Measurements from ENCODE around the gene MT1F.

DNA sequence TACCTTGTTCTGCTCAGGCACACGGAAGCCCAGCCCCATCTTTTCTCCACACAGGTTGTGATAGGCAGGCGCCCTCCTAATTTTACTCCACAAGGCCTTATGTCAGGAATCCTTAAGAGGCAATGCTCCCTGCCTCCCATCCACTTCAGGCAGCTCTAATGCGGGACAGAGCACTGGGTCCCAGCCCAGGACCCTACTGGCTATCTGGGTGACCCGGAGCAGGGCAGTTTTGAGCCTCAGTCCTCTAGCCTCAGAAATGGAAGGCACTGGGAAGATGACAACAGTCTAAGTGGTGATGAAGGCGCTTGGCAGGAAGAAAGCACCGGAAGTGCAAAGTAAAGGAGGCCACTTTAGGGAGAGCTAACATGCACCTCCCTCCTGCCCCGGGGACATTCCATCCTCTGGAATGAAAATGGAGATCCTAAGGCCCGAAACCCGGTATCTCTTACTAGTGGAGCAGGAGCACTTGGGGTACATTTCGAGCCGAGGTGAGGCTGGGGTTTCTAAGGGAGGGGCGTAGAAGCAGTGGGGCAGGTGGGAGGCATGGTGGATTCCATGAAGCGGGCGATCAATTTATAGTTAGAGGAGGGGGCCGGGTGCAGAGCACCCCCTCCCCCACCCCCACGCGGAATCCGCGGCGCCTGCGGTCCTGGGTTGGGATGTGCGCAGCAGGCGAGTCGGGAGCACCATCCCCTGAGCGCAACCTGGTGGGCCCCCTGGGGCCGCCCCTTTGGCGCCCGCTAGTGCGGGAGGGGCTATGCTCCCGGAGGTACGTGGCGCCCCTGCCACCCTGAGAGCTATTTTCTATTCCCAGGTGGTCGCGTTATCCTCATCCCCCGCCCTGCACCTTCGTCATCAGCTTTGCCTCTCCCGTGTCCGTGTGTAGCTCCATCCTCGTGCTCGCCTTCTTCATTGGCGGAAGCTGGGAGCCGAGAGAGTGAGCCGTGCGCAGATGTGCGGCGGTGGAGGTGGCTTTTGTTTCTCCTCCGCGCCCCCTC, 4.9 kb downstream of the MT1F start:
- TF ChIP-seq, protein P1, sequence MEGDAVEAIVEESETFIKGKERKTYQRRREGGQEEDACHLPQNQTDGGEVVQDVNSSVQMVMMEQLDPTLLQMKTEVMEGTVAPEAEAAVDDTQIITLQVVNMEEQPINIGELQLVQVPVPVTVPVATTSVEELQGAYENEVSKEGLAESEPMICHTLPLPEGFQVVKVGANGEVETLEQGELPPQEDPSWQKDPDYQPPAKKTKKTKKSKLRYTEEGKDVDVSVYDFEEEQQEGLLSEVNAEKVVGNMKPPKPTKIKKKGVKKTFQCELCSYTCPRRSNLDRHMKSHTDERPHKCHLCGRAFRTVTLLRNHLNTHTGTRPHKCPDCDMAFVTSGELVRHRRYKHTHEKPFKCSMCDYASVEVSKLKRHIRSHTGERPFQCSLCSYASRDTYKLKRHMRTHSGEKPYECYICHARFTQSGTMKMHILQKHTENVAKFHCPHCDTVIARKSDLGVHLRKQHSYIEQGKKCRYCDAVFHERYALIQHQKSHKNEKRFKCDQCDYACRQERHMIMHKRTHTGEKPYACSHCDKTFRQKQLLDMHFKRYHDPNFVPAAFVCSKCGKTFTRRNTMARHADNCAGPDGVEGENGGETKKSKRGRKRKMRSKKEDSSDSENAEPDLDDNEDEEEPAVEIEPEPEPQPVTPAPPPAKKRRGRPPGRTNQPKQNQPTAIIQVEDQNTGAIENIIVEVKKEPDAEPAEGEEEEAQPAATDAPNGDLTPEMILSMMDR (IDR thresholded peaks at IDR 0.05; ENCODE audit: insufficient read depth, low read length), result no peak
- TF ChIP-seq POLR2AphosphoS5 (IDR thresholded peaks at IDR 0.05; ENCODE audit: low read depth) (no peak), GABPA (IDR thresholded peaks at IDR 0.05; ENCODE audit: low read depth) (no peak), SPI1 (IDR thresholded peaks at IDR 0.05; ENCODE audit: borderline replicate concordance, low read depth) (no peak)

All from HL-60 (cell line).